Neuronal stem cell (in vitro differentiated cells): ENCODE data around the gene RPL39L.

ENCODE experiments used
- DNase-seq: peaks from one replicate; pipeline ENCODE4 v3.0.0-alpha.2; 2013; ENCODE audit warnings: low spot score
- H2AFZ ChIP-seq: one replicate; pipeline ENCODE4 v1.6.1; 2013; ENCODE audit warnings: mild to moderate bottlenecking, low read length, inconsistent platforms
- H2AK5ac ChIP-seq: 2 replicates; pipeline ENCODE4 v1.6.1; 2013; ENCODE audit warnings: low read depth, mild to moderate bottlenecking, inconsistent platforms, low read length, moderate library complexity, mixed read lengths
- H2BK120ac ChIP-seq: 2 replicates; pipeline ENCODE4 v1.6.1; 2013; ENCODE audit warnings: low read depth, mild to moderate bottlenecking, inconsistent platforms, low read length, moderate library complexity, mixed read lengths
- H2BK12ac ChIP-seq: one replicate; pipeline ENCODE4 v1.6.1; 2013; ENCODE audit warnings: low read length, inconsistent platforms
- H2BK15ac ChIP-seq: 2 replicates; pipeline ENCODE4 v1.6.1; 2013; ENCODE audit warnings: mild to moderate bottlenecking, low read length, inconsistent platforms, mixed read lengths
- H2BK5ac ChIP-seq: one replicate; pipeline ENCODE4 v1.6.1; 2013; ENCODE audit warnings: inconsistent platforms, mild to moderate bottlenecking, low read length, moderate library complexity
- H3K14ac ChIP-seq: one replicate; pipeline ENCODE4 v1.6.1; 2013; ENCODE audit warnings: low read length, inconsistent platforms
- H3K18ac ChIP-seq: 2 replicates; pipeline ENCODE4 v1.6.1; 2013; ENCODE audit warnings: low read length, inconsistent platforms
- H3K23ac ChIP-seq: 2 replicates; pipeline ENCODE4 v1.6.1; 2013; ENCODE audit warnings: low read depth, mild to moderate bottlenecking, mixed read lengths, low read length, inconsistent platforms; ENCODE audit not compliant: poor library complexity
- H3K27ac ChIP-seq: replicated peaks from 3 replicates; pipeline ENCODE4 v1.5.1; 2013; ENCODE audit warnings: low read length, inconsistent platforms
- H3K27me3 ChIP-seq, 3 experiments: 2 replicates each; pipeline ENCODE4 v1.6.1; 2013; ENCODE audit warnings: low read length in 3 of 3, mild to moderate bottlenecking in 2 of 3, inconsistent platforms in 1 of 3, low read depth in 1 of 3, mixed read lengths in 1 of 3, moderate library complexity in 1 of 3; ENCODE audit not compliant: control insufficient read depth in 3 of 3, insufficient read depth in 3 of 3
- H3K36me3 ChIP-seq, 2 donors: replicated peaks in 1 of 2; 2 replicates each; pipeline ENCODE4 v1.6.1; 2013; ENCODE audit warnings: low read length in 2 of 2; ENCODE audit not compliant: control insufficient read depth in 2 of 2, insufficient read depth in 2 of 2
- H3K4ac ChIP-seq: 2 replicates; pipeline ENCODE4 v1.6.1; 2013; ENCODE audit warnings: inconsistent platforms, mild to moderate bottlenecking, low read length, moderate library complexity
- H3K4me1 ChIP-seq, 2 donors: 1 replicate in 1 of 2; 2 replicates in 1 of 2; pipeline ENCODE4 v1.6.1; 2013; ENCODE audit warnings: low read length in 2 of 2, low read depth in 1 of 2; ENCODE audit not compliant: control insufficient read depth in 2 of 2, insufficient read depth in 1 of 2
- H3K4me2 ChIP-seq: one replicate; pipeline ENCODE4 v1.6.1; 2013; ENCODE audit warnings: mild to moderate bottlenecking, low read length, inconsistent platforms; ENCODE audit not compliant: insufficient read depth, poor library complexity, severe bottlenecking
- H3K4me3 ChIP-seq, 2 donors: 2 replicates each; pipeline ENCODE4 v1.5.1; 2013; ENCODE audit warnings: low read length in 2 of 2, mild to moderate bottlenecking in 2 of 2, inconsistent platforms in 1 of 2, moderate library complexity in 1 of 2
- H3K79me1 ChIP-seq: one replicate; pipeline ENCODE4 v1.6.1; 2013; ENCODE audit warnings: low read depth, mild to moderate bottlenecking, inconsistent platforms, low read length, moderate library complexity
- H3K9ac ChIP-seq: one replicate; pipeline ENCODE4 v1.6.1; 2013; ENCODE audit warnings: mild to moderate bottlenecking, low read depth, low read length, inconsistent platforms; ENCODE audit not compliant: poor library complexity
- H3K9me3 ChIP-seq, 2 donors: replicated peaks in 1 of 2; 2 replicates each; pipeline versions ENCODE3 to v1.6.1; 2013; ENCODE audit warnings: low read length in 2 of 2, mild to moderate bottlenecking in 2 of 2, inconsistent platforms in 1 of 2, low read depth in 1 of 2, mixed read lengths in 1 of 2, moderate library complexity in 1 of 2; ENCODE audit not compliant: control insufficient read depth in 2 of 2, insufficient read depth in 1 of 2
- H4K8ac ChIP-seq: one replicate; pipeline ENCODE4 v1.6.1; 2013; ENCODE audit warnings: low read depth, mild to moderate bottlenecking, inconsistent platforms, low read length, moderate library complexity
- H4K91ac ChIP-seq: one replicate; pipeline ENCODE4 v1.6.1; 2013; ENCODE audit warnings: low read length, low read depth, mild to moderate bottlenecking, inconsistent platforms; ENCODE audit not compliant: poor library complexity
- WGBS, 2 donors: extraction: QIAGEN DNeasy Blood & Tissue Kit; methylation state at CpG; one replicate each; pipeline ENCODE4 v1.1.7; 2013; ENCODE audit warnings: missing lambda C conversion rate in 2 of 2, mixed read lengths in 1 of 2; ENCODE audit not compliant: insufficient read length in 2 of 2, insufficient replicate concordance in 1 of 2; ENCODE audit errors: extremely low coverage in 2 of 2; 5-methylcytosine and 5-hydroxymethylcytosine counted together

RPL39L gene

DNA sequence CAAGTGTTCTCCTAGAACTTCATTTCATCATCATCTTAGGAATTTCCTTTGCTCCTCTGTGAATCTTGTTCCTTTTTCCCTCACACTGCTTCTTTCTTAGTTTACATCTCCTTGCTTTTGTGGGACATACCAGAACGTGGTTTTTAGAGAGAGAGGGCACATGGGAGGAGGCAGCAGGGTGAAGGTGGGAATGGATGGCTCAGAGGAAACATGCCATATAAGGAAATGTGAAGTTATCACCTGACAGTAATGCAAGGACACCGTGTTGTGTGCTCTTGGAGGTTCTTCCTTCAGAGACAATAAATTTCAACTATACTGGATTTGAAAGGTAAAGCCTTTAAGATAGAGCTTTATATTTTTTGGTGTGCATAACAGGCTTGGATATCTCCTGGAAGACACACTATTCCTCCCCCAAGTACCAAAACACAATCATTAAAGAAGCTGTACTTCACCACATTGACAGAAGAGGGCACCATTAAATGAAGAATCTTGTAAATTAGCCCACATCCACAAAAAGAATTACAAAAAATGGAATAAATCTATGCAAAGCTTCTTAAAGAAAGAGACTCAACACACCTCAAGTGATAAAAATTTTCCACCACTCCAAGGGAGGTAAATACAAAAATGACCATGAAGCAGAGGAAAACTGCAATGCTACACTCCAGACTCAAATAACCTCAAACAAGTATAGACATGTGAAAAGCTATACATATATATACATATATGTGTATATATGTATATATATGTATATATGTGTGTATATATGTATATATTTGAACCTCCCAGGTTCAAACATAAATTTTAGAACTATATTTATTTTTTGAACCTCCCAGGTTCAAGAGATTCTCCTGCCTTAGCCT, 26.1 kb downstream of the RPL39L start:
- DNase-seq: no peak
- no CpG with 5 or more reads among the region's 2 CpGs for WGBS, 2 donors

DNA sequence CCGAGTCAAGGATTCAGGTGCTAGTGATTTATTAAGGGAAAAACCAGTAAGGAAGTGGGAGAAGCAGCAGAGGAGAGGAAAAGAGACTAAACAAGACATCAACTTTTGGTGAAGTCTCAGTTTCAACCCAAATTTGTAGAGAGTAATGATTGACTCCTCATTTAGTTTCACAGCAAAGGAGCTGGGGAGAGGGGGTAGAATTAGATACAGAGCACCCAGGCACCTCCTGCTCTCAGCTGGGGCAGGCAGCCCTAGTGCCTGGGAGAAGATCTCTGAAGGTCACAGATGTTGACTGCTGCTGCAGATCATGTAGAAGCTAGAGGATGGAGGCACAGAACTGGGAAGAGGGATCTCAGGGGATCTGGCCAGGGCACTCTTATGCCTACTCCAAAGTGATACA, 29.1 kb downstream of the RPL39L start:
- WGBS, 2 donors: no CpG with 5 or more reads among the region's 1 CpG
- Histone ChIP-seq H4K91ac (no peak overlapping the region), H3K36me3 (peaks cover 0 to 2% of the 10 kb centered on the region in 2 donors)

More for the DNA sequence above, 26.1 kb downstream of the RPL39L start:
- H3K18ac ChIP-seq: no peak overlapping the region
- H2AFZ ChIP-seq: no peak overlapping the region
- no peaks in the 10 kb centered on the region for H3K27me3 ChIP-seq
- H3K14ac ChIP-seq: no peak overlapping the region
- no peak overlapping the region for H3K23ac ChIP-seq
- H3K4me1 ChIP-seq: no peaks in the 10 kb centered on the region
- H3K9ac ChIP-seq: no peak overlapping the region
- no peak overlapping the region for H4K8ac ChIP-seq
- H2BK15ac ChIP-seq: no peak overlapping the region
- H2BK5ac ChIP-seq: no peak overlapping the region
- H3K36me3 ChIP-seq: peaks cover 0 to 2% of the 10 kb centered on the region in 2 donors
- no peak overlapping the region for H4K91ac ChIP-seq
- no peak overlapping the region for H2AK5ac ChIP-seq
- no peak overlapping the region for H2BK12ac ChIP-seq
- H3K4ac ChIP-seq: no peak overlapping the region
- no peak overlapping the region for H2BK120ac ChIP-seq
- H3K79me1 ChIP-seq: peaks cover 1% of the 10 kb centered on the region
- no peak overlapping the region for H3K4me3 ChIP-seq
- H3K9me3 ChIP-seq: no peaks in the 10 kb centered on the region
- no peak overlapping the region for H3K27ac ChIP-seq
- H3K4me2 ChIP-seq: no peak overlapping the region

DNA sequence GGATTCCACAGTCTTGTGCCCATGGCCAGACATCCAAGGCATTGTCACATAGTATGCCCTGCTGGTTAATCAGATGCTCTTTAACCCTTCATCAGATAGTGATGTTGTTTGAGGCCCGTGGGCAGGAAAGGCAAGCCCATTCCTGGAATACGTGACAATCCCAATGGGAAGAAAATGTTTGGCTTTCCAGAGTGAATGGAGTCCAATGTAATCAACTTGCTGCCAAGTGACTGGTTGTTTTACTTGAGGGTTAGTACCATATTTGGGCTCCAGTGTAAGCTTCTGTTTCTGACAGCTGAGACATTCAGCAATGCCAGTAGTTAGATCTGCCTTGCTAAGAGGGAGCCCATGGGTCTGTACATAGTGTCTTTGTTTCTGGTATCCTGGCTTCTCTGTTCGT, 31.3 kb downstream of the RPL39L start:
- no peak overlapping the region for H2AK5ac ChIP-seq
- no peak overlapping the region for H2BK5ac ChIP-seq
- no peak overlapping the region for H2AFZ ChIP-seq
- no peak overlapping the region for H4K8ac ChIP-seq
- H3K4me3 ChIP-seq: no peak overlapping the region
- H3K4me1 ChIP-seq: no peaks in the 10 kb centered on the region
- no peak overlapping the region for H2BK15ac ChIP-seq
- no peak overlapping the region for H3K4me2 ChIP-seq
- H3K27ac ChIP-seq: no peak overlapping the region
- H3K9ac ChIP-seq: no peak overlapping the region
- no peak overlapping the region for H3K4ac ChIP-seq
- no peak overlapping the region for H2BK120ac ChIP-seq
- H3K23ac ChIP-seq: no peak overlapping the region
- H3K14ac ChIP-seq: no peak overlapping the region
- no peak overlapping the region for H4K91ac ChIP-seq
- H2BK12ac ChIP-seq: no peak overlapping the region
- DNase-seq: no peak
- no peaks in the 10 kb centered on the region for H3K9me3 ChIP-seq
- no peaks in the 10 kb centered on the region for H3K79me1 ChIP-seq
- no peak overlapping the region for H3K18ac ChIP-seq
- H3K27me3 ChIP-seq: no peaks in the 10 kb centered on the region
- H3K36me3 ChIP-seq: peaks cover 0 to 2% of the 10 kb centered on the region in 2 donors
- no CpG with 5 or more reads among the region's 3 CpGs for WGBS, 2 donors

More for the DNA sequence above, 29.1 kb downstream of the RPL39L start:
- Histone ChIP-seq H3K27me3 (no peaks in the 10 kb centered on the region), H2AFZ (no peak overlapping the region), H3K4ac (no peak overlapping the region), H3K18ac (no peak overlapping the region), H3K4me3 (no peak overlapping the region), H3K14ac (no peak overlapping the region), H3K4me1 (no peaks in the 10 kb centered on the region), H2BK15ac (no peak overlapping the region), H3K79me1 (no peaks in the 10 kb centered on the region), H3K23ac (no peak overlapping the region), H3K9ac (no peak overlapping the region), H3K4me2 (no peak overlapping the region), H2BK12ac (no peak overlapping the region), H2AK5ac (no peak overlapping the region), H2BK5ac (no peak overlapping the region), H3K9me3 (no peaks in the 10 kb centered on the region), H3K27ac (no peak overlapping the region), H4K8ac (no peak overlapping the region), H2BK120ac (no peak overlapping the region)
- DNase-seq: no peak

DNA sequence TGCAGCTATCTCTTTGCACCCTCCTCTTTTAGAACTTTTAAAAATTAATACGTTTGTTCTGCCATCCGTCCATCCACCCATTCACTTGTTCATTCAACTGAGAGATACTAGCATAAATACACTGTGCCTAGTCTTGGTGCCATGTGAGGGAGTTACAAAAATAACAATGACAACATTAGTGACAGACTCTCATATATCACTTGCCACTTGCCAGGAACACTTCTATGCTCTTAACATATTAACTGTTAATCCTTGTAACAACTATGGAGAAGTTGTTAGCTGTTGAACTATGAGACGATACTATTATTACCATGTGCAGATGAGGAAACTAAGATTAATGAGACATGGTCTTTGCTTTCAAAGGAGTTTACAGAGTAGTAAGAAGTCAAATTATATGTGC, 33.6 kb downstream of the RPL39L start:
- Histone ChIP-seq H2BK15ac (no peak overlapping the region), H3K18ac (no peak overlapping the region), H4K8ac (no peak overlapping the region), H3K27me3 (no peaks in the 10 kb centered on the region), H2BK120ac (no peak overlapping the region), H3K23ac (no peak overlapping the region), H4K91ac (no peak overlapping the region), H3K4me2 (no peak overlapping the region), H3K27ac (no peak overlapping the region), H2AFZ (no peak overlapping the region), H3K79me1 (no peaks in the 10 kb centered on the region), H3K4ac (no peak overlapping the region), H3K4me1 (no peaks in the 10 kb centered on the region), H3K14ac (no peak overlapping the region), H2AK5ac (no peak overlapping the region), H2BK12ac (no peak overlapping the region), H3K36me3 (peaks cover 0 to 2% of the 10 kb centered on the region in 2 donors), H3K4me3 (no peak overlapping the region), H3K9ac (no peak overlapping the region), H3K9me3 (no peaks in the 10 kb centered on the region), H2BK5ac (no peak overlapping the region)
- no peak for DNase-seq
- no CpG with 5 or more reads among the region's 3 CpGs for WGBS, 2 donors
